GM03348 (cell line): ENCODE data around the gene RXFP1.
A peak's percentile ranks its signal among the peaks of the same experiment; 100 is the strongest.
"Not testable (repeated sequence)": the region's sequence is repeated elsewhere in the genome, so short reads cannot be mapped to it uniquely, and the experiment has no call there.

Source experiments
- DNase-seq: peaks from one replicate; pipeline ENCODE4 v3.0.0; 2012; ENCODE audit warnings: low spot score

RXFP1 gene

DNA sequence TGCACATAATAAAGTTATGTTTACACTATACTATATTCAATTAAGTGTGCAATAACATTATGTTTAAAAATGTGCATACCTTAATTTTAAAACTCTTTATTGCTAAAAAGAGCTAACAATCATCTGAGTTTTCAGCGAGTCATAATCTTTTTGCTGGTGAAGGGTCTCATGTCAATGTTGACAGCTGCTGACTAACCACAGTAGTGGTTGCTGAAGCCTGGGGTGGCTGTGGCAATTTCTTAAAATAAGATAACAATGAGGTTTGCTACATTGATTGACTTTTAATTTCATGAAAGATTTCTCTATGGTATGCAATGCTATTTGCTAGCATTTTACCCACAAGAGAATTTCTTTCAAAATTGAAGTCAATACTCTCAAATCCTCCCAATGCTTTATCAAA, 91.4 kb downstream of the RXFP1 start:
- DNase-seq, result no peak

DNA sequence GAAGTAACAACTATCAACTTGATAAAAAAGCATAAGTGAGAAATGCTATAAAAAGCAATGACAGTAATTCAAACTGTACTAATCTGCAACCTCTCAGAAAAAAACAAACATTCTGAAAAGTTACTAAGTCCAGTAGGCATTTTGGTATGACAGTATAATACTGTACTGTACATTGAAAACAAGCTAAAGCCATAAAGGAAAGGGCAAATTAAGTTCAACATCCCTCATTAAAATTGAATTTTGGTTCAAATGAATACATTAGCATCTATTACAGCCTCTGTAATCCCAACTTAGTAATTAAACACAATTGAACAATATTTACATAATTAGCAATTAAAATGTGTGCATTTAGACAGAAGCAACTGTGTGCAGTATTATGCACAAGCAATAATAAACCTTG, 96.3 kb downstream of the RXFP1 start:
- DNase-seq, result no peak

GRCh38 chr4:158621729-158622128, 100.0 kb downstream of the RXFP1 start:
- no peak for DNase-seq

DNA sequence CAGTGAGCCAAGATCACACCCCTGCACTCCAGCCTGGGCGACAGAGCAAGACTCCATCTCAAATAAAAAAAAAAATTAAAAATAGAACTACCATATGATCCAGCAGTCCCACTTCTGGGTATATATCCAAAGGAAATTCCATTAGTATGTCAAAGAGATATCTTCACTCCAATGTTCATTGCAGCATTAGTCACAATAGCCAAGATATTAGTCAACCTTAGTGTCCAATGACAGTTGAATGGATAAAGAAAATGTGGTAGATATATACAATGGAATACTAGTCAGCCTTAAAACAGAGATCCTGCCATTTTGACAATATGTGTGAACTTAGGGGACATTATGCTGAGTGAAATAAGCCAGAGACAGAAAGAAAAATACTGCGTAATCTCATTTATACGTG, 100.6 kb downstream of the RXFP1 start:
- no peak for DNase-seq

GRCh38 chr4:158624889-158625478, 103.3 kb downstream of the RXFP1 start:
- peak; percentile 52 for DNase-seq

DNA sequence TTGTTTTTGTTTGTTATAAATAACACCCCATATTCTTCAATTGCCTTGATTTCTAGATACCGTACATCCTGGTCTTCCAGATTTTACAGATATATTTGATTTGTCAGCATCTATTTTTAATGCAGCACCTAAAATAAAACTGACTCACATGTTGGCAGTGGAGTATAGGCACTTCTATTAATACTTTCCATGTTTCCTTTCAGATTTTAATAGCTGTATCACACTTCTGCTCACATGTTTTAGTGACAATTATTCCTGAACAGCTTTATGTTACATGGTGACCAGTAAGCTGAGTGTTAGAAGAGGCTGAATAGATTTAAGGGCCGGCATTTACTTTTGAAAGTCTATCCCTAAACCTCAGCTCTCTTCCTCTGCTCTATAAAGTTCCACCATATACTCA, 103.9 kb downstream of the RXFP1 start:
- no peak for DNase-seq

DNA sequence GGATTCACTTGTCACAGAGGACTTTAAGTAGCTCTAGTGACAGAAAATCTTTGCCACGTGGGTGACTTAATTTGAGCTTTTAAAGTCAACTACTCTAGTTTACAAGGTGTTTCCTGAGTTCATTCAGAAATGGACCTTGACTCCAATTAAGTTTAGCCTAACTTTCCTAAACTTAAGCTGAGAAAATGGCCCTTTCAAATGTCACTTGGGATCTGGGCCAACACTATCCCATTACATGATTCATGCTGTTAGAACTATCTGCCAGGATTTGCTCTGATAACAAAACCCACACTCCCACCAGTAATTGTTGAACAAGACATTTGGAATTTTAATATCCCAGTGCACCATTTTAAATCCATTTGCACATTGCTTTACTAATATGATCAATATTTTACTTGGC, 109.2 kb downstream of the RXFP1 start:
- peak; percentile 17 for DNase-seq

DNA sequence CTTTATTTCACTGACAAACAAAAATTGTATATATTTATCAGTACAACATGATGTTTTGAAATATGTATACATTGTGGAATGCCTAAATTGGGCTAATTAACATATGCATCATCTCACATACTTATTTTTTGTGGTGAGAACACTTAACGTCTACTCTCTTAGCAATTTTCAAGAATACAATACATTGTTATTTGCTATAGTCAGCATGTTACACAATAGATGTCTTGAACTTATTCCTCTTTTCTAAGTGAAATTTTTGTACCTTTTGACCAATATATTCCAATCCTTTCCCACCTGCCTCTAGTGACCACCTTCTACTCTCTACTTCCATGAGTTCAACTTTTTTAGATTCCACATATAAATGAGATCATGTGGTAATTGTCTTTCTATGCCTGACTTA, 114.9 kb downstream of the RXFP1 start:
- no peak for DNase-seq

- DNase-seq, result no peak
These were observed 122.7 kb downstream of the RXFP1 start for GRCh38 chr4:158644356-158644755.

- peak; percentile 36 for DNase-seq
These were observed 123.1 kb downstream of the RXFP1 start for GRCh38 chr4:158644760-158645159.

GRCh38 chr4:158649111-158649680, 127.5 kb downstream of the RXFP1 start:
- DNase-seq, result peak; percentile 47

- DNase-seq, result no peak
These were observed 131.2 kb downstream of the RXFP1 start for GRCh38 chr4:158652920-158653319.

GRCh38 chr4:158656439-158656838, 134.8 kb downstream of the RXFP1 start:
- no peak for DNase-seq

DNA sequence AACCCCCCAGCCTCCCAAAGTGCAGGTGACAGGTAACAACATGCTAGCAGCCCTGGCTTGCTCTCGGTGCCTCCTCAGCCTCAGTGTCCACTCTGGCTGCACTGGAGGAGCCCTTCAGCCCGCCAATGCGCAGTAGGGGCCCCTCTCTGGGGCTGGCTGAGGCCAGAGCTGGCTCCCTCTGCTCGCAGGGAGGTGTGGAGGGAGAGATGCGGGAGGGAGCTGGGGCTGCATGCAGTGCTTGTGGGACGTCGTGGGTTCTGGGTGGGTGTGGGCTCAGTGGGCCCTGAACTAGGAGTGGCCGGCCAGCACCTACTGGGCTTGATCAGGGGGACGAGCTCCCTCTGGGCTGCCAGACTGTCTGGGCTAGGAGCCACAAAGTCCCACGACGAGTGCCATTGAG, 135.6 kb downstream of the RXFP1 start:
- no peak for DNase-seq

DNA sequence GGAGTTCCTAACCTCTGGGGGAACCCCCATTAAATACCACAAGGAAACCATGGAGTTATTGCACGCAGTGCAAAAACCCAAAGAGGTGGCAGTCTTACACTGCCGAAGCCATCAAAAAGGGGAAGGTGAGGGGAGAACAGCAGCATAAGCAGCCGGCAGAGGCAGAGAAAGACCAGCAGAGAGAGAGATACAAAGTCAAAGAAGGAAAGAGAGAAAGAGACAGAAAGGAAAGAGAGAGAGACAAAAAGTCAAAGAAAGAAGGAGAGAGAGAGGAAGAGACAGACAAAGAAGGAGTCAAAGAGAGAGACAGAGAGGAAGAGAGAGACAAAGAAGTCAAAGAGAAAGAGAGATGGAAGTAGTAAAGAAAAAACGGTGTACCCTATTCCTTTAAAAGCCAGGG, 141.6 kb downstream of the RXFP1 start:
- DNase-seq, result not testable (repeated sequence)

- DNase-seq, result not testable (repeated sequence)
These were observed 142.3 kb downstream of the RXFP1 start for GRCh38 chr4:158663707-158664625.

DNA sequence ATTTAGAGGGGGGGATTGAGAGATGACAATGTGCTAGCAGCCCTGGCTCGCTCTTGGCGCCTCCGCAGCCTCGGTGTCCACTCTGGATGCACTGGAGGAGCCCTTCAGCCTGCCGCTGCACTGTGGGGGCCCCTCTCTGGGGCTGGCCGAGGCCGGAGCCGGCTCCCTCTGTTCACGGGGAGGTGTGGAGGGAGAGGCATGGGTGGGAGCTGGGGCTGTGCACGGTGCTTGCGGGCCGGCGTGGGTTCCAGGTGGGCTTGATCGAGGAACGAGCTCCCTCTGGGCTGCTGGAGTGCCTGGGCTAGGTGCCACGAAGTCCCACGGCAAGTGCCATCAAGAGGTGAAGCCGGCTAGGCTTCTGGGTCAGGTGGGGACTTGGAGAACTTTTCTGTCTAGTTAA, 143.1 kb downstream of the RXFP1 start:
- no peak for DNase-seq

- DNase-seq, result no peak
These were observed 145.2 kb downstream of the RXFP1 start for GRCh38 chr4:158666892-158667291.

DNA sequence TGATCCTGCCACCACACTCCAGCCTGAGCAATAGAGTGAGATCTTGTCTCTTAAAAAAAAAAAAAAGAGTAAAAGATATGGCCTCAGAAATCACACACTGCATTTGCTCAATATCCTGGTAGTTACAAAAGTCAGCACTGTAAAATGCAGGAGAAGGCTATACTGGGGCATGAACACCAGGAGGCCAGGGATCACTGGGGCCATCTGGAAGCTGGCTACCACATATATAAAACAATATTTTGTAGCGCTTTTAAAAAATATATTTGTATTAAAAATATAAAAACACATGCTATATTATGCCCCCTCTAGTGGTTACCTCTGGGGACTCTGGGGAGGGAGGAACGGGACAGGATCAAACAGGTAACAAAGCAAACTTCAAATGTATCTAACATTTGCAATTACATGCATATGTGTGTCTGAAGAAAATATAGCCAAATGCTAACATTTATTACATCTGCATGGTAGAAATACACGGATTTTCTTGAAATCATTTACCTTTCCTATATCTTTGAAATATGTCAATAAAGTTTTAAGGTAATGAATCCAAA, 146.0 kb downstream of the RXFP1 start:
- peak; percentile 48 for DNase-seq

DNA sequence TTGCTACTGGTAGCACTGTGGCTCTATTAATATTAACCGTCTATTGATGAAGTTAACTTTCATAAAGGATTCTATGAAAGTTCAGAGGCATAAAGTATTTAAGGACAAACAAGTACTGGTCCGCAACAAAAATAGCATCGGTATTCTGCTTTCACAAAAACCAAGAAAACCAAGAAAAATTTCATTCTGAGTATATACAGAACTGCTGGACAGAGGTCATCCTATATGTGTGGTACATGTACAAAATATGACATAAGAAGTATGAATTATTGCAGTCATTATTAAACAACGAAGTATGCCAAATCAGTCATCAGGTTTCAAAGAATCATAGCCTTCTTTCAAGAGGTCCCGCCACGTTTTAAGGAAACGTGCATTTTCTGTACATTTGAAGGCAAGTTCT, 147.6 kb downstream of the RXFP1 start:
- DNase-seq, result no peak

DNA sequence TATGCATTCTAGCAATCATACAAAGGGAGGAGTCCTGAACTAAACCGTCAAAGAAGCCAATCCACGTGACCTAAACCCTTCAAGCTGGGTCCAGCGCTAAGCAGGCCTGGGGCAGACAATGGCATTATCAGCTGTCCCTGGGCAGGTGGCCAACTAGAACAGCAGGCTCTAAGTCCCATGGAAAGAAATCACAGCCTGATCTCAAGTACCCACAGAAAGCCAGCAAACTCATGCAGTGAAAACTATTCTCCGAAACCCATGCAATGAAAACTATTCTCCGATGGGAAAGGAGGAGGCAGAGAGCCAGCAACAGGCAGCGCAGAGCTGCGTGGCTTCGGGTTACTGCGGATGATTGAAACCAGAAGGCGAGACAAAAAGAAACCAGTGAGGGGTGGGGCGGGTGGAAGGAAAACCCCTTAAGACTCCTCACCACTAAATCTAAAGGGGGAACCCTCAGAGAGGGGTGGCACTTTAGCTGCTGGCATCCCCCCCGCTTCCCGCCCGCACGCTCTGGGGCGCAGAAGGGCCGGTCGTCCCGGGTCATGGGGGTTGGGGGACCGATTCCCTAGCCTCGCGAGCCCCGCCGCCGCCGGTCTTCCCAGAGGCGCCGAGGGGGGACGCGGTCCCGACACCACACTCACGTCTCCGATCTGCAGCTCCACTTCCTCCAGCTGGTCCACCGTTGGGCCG, 149.4 kb downstream of the RXFP1 start:
- peak; percentile 72 for DNase-seq

- no peak for DNase-seq
These were observed 149.9 kb downstream of the RXFP1 start, which contains the start of gene C4orf46 for GRCh38 chr4:158671665-158671914. Gene C4orf46, minus strand, starts transcription at chr4:158671887. Its CDS starts 86 bp downstream, at chr4:158671801.
